Right atrium auricular region (tissue), 2 donors: Measurements from ENCODE around the gene KBTBD4. TPM values are rescaled to one million over a fixed set of nuclear protein-coding genes. Genes with fewer than 3 reads are reported as not detected.

ENCODE experiments used
- DNase-seq: peaks from one replicate; pipeline ENCODE4 v3.0.0-alpha.2; 2019; ENCODE audit warnings: low spot score
- H3K27ac ChIP-seq, 2 donors: fragments of 200-600 bp; sonication (generic); 1 replicate in 1 of 2; 2 replicates in 1 of 2; pipeline ENCODE4 v1.5.1; 2016 to 2019
- H3K27me3 ChIP-seq, 2 donors: fragments of 200-600 bp; sonication (generic); one replicate each; pipeline versions ENCODE4 v1.5.1 to v1.6.0; 2017 to 2019
- H3K36me3 ChIP-seq: fragments of 200-600 bp; sonication (generic); one replicate; pipeline ENCODE4 v1.5.1; 2016
- H3K4me1 ChIP-seq, 2 donors: fragments of 200-600 bp; sonication (generic); one replicate each; pipeline versions ENCODE4 v1.5.1 to v1.6.0; 2017 to 2019
- H3K4me3 ChIP-seq, 2 donors: fragments of 200-600 bp; sonication (generic); 1 replicate in 1 of 2; 2 replicates in 1 of 2; pipeline ENCODE4 v1.5.1; 2017 to 2019; ENCODE audit warnings: mild to moderate bottlenecking in 1 of 2, moderate library complexity in 1 of 2
- H3K9me3 ChIP-seq, 2 donors: fragments of 200-600 bp; sonication (generic); one replicate each; pipeline ENCODE4 v1.5.1; 2019
- total RNA-seq, 2 donors: library from RNA; depleted of rRNA; stranded (reverse); fragments of >200 nt; gene quantifications; one replicate each; pipeline ENCODE4 v1.1.0, GENCODE V29; 2016
- TF ChIP-seq, protein P1 (sequence below), 2 donors: fragments of 200-600 bp; sonication (generic); IDR thresholded peaks; one replicate each; pipeline ENCODE4 v1.5.1; 2019; ENCODE audit warnings: antibody characterized with exemption in 2 of 2

Gene KBTBD4
- total RNA-seq, 2 donors from 2014 or later = 11.7 to 21.7 TPM

DNA sequence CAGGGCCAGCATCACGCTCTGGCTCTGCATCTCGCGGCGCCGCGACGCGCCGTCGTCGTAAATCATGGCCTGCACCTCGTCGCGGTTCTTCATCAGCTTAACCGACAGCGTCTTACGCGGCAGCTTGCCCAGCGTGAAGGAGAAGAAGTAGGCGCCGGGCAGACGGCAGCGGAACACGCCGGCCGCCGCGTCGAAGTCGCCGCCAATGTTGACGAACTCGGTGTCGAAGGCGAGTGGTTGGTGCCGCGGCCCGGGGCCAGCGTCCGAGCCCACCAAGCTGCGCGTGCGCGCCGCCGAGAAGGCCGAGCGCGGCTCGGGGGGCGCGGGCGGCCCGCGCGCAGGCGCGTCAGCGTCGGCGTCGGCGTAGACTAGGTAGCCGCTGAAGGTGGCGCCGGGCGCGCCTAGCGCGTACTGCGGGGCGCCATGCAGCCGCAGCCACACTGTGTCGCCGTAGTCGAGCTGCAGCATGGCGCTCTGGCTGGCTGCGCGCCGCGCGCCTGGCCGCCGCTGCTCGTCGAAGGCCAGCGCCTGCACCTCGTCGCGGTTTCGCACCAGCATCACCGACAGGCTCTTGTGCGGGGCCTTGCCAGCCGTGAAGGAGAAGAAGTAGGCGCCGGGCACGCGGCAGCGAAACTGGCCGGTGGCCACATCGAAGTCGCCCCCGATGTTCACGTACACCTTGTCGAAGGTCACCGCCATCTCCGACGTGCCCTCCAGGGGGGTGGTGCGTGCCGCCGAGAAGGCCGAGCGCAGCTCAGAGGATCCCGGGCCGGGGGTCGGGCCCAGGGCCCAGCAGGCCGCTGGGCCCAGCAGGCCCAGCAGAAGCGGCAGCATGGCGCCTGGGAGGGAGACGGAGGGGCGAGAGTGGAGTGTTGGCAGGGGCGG lies 11.4 kb upstream of the KBTBD4 start:
- H3K27ac ChIP-seq = no peak overlapping the region
- H3K27me3 ChIP-seq = peaks cover 14 to 17% of the 10 kb centered on the region in 2 donors
- H3K9me3 ChIP-seq = no peaks in the 10 kb centered on the region
- H3K4me1 ChIP-seq = peaks cover 0 to 22% of the 10 kb centered on the region in 2 donors
- H3K36me3 ChIP-seq = no peaks in the 10 kb centered on the region
- TF ChIP-seq, protein P1, sequence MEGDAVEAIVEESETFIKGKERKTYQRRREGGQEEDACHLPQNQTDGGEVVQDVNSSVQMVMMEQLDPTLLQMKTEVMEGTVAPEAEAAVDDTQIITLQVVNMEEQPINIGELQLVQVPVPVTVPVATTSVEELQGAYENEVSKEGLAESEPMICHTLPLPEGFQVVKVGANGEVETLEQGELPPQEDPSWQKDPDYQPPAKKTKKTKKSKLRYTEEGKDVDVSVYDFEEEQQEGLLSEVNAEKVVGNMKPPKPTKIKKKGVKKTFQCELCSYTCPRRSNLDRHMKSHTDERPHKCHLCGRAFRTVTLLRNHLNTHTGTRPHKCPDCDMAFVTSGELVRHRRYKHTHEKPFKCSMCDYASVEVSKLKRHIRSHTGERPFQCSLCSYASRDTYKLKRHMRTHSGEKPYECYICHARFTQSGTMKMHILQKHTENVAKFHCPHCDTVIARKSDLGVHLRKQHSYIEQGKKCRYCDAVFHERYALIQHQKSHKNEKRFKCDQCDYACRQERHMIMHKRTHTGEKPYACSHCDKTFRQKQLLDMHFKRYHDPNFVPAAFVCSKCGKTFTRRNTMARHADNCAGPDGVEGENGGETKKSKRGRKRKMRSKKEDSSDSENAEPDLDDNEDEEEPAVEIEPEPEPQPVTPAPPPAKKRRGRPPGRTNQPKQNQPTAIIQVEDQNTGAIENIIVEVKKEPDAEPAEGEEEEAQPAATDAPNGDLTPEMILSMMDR (IDR thresholded peaks at IDR 0.05) = no peak
- H3K4me3 ChIP-seq = peak overlapping the region; percentile 13 to 25
- DNase-seq = no peak

DNA sequence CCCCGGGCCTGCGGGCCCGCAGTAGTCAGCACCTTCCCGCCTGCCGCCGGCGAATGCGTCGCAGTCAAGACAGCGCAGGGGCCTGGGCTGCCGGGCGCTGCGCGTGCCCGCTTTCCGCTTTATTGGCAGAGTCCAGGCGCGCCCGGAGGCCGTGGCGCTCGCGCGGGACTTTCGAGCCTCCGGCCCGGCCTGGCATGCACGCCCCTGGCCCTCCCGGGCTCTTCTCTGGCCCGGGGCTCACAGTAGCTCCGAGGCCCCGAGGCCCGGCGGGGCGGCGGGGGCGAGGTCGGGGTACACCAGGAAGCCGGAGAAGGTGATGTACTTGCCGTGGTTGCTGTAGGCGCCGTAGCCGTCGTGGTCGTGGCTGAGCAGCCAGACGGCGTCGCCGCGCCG lies 10.8 kb upstream of the KBTBD4 start:
- H3K4me3 ChIP-seq = peak overlapping the region; percentile 13 to 25
- no peak overlapping the region for H3K27ac ChIP-seq
- H3K9me3 ChIP-seq = no peaks in the 10 kb centered on the region
- peaks cover 14 to 16% of the 10 kb centered on the region in 2 donors for H3K27me3 ChIP-seq
- no peak for DNase-seq
- H3K4me1 ChIP-seq = peaks cover 0 to 17% of the 10 kb centered on the region in 2 donors
- TF ChIP-seq, protein P1 (IDR thresholded peaks at IDR 0.05) = no peak
- peaks cover 6% of the 10 kb centered on the region for H3K36me3 ChIP-seq

DNA sequence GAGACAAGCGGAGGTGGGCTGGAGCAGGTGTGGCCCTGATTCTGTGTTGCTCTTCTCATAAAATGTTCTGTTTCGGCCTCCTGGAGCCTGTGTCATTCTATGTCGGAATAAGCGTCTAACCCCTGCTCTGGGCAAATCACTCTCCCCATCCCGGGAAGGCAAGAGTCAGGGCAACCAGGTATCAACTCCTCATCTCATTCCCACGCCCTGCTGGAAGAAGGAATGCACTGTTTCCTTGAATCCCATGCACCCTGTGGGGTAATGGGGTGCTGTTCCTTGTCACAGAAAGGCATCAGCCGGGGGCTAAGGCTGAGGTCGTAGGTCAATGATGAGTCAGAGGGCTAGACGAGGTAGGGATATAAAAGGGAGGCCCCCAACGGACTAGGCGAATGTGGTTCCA lies 10.3 kb upstream of the KBTBD4 start:
- Histone ChIP-seq H3K9me3 (no peaks in the 10 kb centered on the region), H3K36me3 (peaks cover 11% of the 10 kb centered on the region), H3K27me3 (peaks cover 11 to 13% of the 10 kb centered on the region in 2 donors), H3K4me1 (peaks cover 0 to 13% of the 10 kb centered on the region in 2 donors), H3K27ac (no peak overlapping the region), H3K4me3 (peak overlapping the region; percentile 13 to 25)
- DNase-seq = no peak
- TF ChIP-seq, protein P1 (IDR thresholded peaks at IDR 0.05) = no peak

DNA sequence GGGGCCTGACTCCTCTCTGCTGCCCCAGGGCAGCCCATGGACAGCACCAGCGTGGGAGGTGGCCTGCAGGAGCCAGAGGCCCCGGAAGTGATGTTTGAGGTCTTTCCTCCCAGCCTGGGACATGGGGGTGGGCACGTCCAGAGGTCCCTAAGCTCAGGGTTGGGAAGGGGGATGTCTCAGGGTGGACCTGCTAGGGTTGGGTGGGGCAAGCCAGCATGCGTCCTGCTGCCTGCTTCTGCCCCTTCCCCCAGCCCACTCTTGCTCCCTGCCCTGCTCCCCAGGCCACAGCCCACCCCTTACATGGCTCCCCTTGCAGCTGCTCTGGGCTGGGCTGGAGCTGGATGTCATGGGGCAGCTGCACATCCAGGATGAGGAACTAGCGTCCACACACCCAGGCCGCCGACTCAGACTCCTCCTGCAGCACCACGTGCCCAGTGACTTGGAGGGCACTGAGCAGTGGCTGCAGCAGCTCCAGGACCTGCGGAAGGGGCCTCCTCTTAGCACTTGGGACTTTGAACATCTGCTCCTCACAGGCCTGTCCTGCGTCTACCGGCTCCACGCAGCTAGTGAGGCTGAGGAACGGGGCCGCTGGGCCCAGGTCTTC lies 9.1 kb upstream of the KBTBD4 start:
- H3K9me3 ChIP-seq = no peaks in the 10 kb centered on the region
- DNase-seq = no peak
- TF ChIP-seq, protein P1 (IDR thresholded peaks at IDR 0.05) = no peak
- H3K27me3 ChIP-seq = peaks cover 5 to 6% of the 10 kb centered on the region in 2 donors
- peaks cover 24% of the 10 kb centered on the region for H3K36me3 ChIP-seq
- H3K4me1 ChIP-seq = peaks cover 0 to 4% of the 10 kb centered on the region in 2 donors
- H3K4me3 ChIP-seq = no peak overlapping the region
- H3K27ac ChIP-seq = no peak overlapping the region

DNA sequence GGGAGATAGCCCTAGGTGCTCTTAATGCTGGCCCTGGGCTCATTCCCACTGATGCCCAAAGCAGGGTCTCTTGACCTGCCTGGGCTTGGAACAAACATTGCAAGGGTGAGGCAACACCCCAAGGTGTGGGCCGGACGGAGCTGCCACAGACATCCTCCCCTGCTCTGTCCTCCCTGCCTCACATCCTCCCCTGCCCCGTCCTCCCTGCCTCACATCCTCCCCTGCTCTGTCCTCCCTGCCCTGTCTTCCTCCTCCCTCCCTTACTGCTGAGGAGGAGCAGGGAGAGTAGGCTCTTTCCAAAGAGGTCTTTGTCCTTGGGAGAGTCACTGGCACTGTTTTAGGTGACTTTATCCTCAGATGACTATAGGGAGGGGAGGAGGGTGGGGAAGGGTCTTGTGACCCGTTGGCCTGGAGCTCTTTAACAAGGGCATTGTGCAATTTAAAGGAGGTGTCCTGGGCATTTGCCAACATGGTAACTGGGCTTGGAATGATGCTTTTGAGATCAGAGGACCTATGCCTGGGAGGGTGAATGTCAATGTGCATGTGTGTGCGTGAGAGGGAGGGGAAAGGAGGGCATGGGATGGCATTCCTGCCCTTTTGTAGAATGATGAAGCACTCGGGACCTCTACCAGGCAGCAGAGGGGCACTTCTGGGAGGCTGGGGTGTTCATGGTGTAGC lies 8.4 kb upstream of the KBTBD4 start:
- H3K4me3 ChIP-seq = no peak overlapping the region
- TF ChIP-seq, protein P1 (IDR thresholded peaks at IDR 0.05) = no peak
- peaks cover 0 to 4% of the 10 kb centered on the region in 2 donors for H3K4me1 ChIP-seq
- DNase-seq = no peak
- H3K9me3 ChIP-seq = no peaks in the 10 kb centered on the region
- peaks cover 3 to 4% of the 10 kb centered on the region in 2 donors for H3K27me3 ChIP-seq
- no peak overlapping the region for H3K27ac ChIP-seq
- H3K36me3 ChIP-seq = peaks cover 30% of the 10 kb centered on the region
